ENCODE data around the gene PPFIA2.
A peak's percentile ranks its signal among the peaks of the same experiment; 100 is the strongest.
"Not testable (repeated sequence)": the region's sequence is repeated elsewhere in the genome, so short reads cannot be mapped to it uniquely, and the experiment has no call there.

The PPFIA2 gene

DNA sequence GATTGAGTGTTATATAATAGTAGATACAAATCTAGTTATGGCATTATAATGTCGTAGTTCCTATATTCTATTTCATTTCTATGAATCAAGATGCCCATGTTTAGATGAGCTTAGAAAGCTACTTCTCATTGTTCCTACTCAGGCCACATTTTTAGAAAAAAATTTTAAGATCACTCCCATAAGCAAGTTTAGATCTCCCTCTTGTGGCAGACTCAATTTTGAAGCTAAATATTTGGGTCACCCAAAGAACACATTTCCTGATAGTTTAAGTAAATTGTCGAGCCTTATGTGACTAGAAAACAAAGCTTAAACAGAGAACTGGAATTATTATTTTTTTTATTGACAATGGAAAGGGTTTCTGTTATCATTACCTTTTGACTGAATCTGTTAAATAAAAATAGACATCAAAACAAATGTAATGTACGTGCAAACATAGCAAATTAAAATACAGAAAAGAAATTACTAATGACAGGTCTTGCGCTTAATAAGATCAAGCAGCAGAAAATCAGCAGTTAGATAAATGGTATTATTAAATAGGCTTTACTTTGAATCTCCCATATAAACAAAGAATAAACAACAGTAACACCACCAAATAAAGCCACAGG is 501.1 kb downstream of the PPFIA2 start:
- peak in 2 of 4 experiments; percentile 1 to 2 for DNase-seq

DNA sequence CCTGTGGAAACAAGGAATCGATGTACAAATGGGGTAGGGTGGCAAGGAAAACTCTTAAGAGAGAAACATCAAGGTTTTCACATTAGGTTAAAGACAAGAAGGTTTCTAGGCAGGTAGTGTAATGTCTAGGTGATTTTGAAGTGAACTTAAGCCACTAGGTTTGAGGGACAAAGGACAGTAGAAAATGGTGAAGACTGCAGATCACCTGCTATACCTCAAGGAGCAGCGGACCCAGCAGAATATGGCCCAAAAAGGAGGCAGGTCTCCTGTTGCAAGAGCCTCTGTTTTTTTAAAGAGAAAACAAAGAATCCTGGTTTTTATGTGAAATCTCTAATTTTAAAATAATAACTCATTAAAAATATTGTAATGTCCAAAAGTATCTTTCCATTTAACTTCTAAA is 503.2 kb downstream of the PPFIA2 start:
- DNase-seq: no peak

DNA sequence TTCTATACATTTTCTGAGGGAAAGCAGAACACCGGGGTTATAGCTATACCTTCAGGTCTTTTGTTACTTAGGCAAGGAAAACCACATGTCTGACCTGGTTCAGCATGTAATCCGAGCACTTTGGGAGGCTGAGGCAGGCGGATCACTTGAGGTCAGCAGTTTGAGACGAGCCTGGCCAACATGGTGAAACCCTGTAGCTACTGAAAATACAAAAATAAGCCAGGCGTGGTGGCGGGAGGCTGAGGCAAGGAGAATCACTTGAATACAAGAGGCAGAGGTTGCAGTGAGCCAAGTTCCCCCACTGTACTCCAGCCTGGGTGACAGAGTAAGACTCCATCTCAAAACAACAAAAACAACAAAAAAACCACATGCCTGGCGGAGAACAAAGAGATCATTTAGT is 503.7 kb downstream of the PPFIA2 start:
- DNase-seq: no peak

DNA sequence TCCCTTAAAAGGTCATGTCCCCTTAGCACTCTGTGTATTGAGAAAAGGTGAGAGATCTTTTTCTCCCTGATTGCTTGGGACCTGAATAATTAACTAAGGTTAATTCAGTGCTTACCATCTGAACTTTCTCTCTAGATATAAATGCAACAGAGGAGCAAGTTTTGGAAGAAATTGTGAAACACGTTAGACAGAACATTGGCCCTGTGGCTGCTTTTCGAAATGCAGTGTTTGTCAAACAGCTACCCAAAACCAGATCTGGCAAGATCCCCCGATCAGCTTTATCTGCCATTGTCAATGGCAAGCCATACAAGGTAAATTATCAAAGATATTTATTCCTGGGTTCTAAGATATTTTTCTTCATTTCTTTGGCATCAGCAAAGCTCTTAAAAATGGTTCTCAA is 505.8 kb downstream of the PPFIA2 start:
- no peak for DNase-seq

DNA sequence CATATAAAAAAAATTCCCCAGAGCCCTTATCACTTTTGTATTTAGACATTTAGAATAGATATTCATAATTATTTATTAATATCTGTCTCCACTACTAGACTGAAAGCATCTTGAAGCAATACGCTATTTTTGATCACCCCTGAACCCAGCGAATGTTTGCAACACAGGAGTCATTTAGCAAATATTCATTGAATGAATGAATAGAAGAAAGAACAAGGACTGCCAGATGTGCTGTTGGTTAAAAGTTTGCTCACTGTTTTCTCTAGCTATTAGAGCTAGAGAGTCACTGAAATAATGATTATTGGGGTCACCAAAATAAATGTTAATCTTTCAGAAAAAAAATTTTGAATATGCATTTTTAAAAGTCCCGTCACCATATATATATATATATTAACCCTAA is 506.9 kb downstream of the PPFIA2 start:
- DNase-seq: no peak

DNA sequence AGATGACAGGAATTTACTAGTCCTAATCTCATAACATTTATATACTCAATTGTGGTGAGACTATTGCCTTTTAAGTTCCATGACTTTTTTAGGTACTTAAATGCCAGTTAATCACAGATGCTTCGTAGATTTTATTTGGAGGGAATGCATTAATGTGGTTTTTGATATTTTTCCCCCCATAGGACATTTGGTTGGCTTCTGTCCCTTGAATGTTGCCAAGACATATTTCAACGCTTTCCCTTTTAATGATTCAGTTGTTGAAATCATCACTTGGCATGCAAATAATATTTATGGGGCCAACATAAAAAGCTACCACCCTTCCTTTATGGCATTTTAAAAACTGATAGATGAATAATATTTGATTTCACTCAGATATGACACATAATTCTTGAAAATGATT is 509.2 kb downstream of the PPFIA2 start:
- no peak for DNase-seq

DNA sequence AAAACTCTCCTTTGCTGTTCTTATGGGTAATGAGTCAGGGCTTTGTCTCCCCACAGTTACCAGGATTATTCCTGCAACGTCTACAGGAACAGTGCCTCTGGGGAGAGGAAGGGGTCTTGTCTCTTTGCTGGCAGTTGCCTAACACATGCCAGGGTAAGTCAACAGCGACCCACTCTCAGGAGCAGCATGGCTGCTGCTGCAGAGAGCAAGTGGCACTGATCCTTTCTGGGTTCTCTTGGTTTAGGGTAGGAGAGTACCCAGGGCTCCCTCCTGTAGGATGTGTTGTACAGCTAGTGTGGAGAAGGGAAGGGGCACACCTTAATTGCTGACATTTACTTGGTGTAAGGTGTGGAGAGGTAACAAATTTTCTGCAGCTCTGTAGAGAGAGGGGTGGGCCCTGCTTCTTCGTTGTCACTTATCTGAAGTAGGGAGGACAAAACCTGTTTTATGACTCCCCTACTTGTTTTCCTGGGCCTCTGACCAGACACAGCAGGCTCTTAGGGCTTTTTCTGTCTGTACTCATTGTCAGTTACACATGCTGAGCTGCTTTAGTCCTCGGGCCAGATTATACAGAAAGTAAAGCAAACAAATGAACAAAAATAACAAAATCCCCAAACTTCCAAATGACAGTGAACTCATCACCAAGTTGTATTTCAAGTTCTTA is 513.1 kb downstream of the PPFIA2 start:
- no peak for DNase-seq

DNA sequence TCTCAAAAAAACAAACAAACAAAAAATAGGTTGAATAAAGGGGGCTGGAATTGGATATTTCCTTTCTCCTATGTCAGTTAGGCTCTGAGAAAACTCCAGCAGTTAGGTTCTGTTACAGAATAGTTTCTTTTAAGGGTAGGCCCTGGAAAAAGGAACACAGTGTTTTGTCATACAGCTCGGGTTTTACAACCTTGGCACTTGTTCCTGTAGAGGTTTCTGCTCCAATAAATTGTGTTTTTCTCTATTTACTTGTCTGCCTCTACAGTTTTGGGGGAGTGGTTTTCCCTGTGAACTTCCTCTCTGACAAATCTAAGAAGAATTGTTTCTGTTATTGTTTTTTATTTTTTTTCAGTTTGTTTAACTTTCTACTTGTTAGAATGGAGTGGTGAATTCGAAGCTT is 513.7 kb downstream of the PPFIA2 start:
- DNase-seq: no peak

DNA sequence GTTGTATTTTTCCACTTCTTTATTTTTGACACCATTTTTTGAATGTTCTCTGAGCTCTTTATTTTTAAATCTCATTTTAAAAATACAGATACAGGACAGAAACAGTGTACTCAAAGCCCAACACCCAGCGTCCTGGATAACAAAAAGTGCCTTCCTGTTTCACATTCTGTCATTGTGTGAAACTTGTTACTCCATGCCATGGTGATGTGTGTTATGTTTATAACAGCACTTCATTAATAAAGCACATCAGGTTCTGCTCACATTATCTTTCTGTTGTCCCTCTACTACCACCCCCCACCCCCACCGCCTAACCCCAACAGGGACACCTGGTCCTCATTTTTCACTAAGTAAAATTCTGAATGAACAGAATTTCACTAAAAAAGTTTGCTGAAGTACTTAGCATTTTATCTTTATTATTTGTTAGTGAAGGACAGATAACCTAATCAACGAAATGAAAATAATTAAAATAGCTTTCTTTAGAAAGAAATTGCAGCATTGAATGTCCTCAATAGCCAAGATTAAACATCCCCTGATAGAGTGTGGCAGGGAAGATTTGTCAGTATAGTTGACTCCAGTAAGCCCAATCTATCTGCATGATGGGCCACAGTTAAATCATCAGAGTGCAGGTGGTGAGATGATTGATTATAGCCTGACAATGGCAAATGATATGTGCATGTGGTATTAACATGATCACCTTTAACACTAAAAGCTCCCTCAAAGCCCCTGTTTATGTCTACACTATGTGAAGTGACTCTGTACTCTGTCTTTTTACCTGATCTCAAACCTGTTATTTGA is 527.4 kb downstream of the PPFIA2 start:
- no peak for DNase-seq

DNA sequence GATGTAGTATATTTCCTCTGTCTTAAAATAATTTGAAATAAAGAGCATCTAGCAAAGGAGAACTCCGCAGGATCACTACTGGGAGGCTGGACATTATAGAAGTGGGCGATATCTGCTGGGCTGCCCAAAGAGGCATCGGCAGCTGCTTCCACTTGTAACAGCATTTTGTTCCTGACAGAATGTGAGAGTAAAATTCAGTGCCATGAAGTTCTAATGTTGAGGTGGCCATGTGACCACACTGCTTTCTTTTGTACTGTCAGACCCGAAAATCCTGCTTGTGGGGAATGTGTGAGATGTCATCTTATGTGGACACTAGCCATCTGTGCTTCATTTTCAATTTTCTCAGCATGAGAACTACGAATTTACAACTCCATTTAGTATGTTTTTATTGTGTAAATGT is 529.4 kb downstream of the PPFIA2 start:
- no peak for DNase-seq

DNA sequence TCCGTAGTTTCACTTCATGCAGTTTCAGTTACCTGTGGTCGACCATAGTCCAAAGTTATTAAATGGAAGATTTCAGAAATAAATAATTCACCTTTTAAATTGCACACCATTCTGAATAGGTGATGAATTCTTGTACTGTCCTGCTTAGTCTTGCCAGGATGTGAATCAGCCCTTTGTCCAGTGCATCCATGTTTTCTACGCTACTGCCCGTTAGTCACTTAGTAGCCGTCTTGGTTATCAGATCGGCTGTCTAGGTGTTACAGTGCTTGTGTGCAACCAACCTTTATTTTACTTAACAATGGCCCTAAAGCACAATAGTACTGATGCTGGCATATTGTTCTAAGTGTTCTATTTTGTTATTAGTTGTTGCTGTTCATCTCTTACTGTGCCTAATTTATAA is 534.5 kb downstream of the PPFIA2 start:
- no peak for DNase-seq

DNA sequence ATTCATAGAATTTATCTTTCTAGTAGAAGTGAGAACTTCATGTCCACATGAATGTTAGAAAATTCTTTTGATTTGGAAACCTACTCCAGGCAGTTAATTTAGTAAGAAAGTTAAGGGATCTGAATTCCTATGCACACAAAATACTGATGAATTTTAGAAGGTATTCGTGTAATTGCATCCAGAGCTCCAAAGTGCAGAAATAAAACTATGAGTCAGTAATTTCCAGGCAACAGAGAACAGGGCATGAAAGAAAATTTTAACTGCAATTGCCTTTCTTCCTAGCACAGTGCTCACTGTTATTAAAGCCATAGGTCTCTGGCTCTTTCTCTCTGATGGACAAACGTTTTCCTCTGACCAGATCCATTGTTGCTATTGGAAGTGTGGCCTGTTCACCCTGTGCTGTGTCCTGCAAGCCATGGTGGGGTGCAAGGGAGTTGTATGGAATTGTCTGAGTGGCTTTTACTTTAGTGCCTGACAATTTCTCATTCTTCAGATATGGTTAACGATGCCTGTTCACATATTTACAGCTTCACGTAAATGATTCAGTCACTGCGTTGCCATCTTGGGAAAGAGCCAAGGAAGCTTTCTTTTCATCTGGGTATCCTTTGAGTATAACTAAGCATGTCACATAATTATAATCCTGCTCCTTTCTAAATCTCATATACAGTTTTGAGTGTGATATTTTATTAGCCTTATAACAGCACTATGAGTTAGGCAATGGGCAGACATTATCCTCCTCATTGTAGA is 536.1 kb downstream of the PPFIA2 start:
- no peak for DNase-seq

DNA sequence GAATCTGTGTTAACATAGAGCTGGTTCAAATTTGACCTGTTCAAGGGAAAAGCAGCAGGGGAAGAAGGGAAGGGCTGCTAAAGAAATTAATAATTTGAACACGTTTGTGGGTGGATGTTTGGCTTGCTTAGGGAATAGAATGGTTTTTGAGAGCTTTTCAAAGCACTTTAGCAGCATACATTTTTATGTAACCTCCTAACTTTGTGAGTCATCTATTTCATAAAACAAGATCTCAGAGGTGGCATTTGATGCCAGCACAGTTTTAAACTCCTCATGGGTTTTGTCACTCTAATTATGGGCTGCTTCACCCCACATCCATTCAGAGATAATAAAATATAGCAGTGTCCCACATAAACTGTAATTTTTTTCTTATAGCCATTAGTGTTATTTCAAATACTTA is 537.5 kb downstream of the PPFIA2 start:
- DNase-seq: no peak

DNA sequence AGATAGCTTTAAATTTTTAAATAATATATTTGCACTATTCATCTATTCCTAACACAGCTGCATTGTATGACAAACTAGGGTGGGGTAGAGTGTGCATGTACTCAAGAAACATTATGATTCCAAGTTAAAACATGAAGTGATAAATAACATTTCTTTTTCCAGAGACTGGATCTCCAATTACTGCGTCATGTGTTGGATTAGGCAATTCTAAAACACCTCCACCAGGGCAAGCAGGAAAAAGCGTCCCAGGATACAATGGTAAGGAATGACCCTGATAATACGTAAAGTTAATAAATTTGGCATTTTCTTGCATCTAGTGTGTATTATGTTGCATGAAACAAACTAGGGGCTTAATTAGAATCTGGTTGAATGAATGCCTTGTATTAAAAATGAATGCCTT is 542.4 kb downstream of the PPFIA2 start:
- DNase-seq: no peak

DNA sequence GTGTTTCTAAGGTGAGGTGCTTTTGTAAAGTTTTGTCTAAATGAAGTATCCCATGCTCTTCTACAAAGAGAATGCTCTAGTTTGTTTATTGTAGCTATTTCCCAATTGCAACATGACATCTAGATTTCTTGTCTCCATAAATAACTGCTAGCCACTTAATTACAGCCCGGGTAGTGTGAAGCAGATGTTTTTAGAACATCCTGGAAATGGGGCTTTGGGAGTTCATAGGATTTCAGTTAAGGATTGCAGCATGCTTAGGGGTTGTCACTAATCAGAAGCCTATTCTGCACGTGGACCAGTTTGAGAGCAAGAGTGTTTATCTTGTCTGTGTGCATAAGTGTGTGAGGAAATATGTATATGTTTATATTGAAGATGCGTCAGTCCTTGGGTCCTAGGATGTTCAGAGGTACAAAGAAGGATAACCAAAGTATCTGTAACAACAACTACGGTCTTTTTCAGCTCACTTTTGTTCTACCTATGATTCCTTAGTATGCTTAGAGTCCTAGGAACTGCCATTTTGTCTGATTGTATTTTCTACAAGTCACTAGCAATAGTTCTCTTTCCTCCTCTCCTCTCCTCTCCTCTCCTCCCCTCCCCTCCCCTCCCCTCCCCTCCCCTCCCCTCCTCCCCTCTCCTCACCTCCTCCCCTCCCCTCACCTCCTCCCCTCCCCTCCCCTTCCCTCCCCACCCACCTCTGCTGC is 546.0 kb downstream of the PPFIA2 start:
- no peak for DNase-seq

DNA sequence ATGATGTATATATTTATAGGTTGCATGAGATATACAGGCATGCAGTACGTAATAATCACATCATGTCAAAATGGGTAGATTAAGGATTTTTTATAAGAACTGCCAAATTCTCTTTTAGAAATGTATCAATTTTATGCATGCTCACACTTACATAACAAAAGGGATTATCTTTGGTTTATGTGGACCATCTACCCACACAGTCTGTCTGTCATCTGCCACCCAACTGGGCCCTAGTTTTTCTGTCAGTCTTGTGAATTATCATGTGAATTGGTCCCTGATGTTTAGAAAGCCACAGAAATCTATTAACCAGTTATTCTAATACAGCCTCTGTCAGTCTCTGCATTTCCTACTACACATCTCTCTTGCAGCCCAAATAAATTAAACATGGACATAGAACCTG is 547.8 kb downstream of the PPFIA2 start:
- no peak for DNase-seq

DNA sequence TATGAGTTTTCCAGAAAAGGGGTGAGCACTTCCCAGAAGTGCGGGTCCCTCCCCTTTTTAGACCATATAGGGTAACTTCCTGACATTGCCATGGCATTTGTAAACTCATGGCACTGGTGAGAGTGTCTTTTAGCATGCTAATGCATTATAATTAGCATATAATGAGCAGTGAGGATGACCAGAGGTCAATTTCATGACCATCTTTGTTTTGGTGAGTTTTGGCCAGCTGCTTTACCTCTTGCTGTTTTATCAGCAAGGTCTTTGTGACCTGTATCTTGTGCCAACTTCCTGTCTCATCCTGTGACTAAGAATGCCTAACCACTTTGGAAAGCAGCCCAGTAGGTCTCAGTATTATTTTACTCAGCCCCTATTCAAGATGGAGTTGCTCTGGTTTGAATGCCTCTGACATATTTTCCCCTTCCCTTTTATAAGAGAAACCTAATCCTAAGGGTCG is 549.4 kb downstream of the PPFIA2 start:
- DNase-seq: not testable (repeated sequence)

DNA sequence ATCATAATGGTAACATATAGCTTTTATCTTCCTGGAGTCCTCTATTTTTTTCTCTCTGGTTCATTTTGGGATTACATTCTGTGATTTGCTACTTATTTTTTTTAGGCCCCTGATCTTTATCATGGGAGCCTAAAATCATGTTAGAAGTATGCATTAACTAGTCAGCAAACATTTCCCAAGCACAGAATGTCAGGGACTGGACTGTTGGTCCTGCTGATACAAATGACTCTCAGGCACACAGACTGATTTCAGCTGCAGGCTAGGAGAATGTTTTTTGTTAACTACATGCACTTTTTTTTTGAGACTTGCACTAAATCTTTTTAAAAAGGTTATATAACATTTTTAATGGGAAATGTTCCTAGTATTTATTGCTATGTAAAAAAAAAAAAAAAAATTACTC is 550.1 kb downstream of the PPFIA2 start:
- no peak for DNase-seq

DNA sequence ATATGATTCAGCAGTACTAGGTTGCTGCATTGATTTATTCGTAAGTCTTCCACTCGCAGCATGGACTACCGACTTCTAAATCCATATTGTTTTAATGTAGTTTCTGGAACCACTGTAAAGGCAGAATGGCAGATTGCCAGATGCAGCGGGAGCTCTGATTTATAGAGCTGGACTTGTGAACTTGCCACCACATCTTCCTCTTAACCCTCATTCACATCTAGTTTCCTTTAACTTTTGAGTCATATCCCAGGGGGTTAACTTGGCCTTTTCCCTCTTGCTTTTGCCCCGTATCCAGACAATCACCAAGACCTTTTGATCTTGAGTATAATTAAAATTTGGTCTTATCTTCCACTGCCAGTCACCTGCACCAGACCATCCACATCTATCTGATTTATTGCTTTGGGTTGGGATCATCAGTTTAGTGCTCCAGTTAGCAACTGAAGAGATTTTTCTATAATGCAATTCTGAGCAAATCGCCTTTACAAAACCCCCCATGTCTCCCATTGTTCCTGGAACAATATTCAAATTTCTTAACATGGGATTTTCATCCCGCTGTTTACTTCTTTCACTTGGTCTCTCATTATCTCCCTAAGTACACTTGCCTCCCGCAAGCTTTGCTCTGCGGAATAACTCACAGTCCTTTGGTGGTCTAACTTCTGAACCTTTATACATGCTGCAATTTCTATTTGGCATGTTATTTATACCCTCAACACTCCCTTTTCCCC is 550.8 kb downstream of the PPFIA2 start:
- DNase-seq: no peak
